DMS79 (cell line): ENCODE measurements around the gene ALPK3.

ENCODE experiments used
- DNase-seq: peaks from one replicate; lab custom pipeline; 2025; lab: John Stamatoyannopoulos, UW

Gene ALPK3

DNA sequence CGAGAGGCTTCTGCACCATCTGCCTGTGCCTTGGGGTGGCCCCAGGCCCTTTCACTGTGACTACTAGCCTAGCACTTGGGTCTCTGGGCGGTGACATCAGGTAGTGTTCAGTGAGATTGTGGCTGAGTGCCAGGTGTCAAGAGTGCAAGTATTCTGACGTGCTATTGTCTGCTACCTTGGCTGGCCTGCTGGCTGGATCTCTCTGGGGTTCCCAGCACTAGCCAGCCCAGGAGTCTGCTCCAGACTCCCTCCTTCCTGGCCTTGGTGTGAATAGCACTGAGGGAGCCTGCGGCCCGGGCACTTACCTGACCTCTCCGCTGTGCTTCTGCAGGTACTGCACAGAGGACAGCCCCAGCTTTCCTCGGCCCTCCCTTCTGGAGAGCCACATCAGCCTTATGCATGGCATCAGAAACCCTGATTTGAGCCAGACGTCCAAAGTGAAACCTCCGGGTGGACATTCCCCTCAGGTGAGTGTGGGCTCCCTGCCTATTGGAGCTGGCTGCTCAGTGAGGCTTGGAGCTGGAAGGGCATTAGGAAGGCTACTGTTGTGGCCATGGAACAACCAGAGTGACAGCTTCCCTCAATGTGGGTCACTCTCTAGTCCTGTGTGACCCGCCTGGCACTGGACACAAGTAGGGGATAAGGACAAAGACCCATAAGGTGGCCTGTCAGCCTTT lies 17.5 kb upstream of the ALPK3 start:
- no peak for DNase-seq

DNA sequence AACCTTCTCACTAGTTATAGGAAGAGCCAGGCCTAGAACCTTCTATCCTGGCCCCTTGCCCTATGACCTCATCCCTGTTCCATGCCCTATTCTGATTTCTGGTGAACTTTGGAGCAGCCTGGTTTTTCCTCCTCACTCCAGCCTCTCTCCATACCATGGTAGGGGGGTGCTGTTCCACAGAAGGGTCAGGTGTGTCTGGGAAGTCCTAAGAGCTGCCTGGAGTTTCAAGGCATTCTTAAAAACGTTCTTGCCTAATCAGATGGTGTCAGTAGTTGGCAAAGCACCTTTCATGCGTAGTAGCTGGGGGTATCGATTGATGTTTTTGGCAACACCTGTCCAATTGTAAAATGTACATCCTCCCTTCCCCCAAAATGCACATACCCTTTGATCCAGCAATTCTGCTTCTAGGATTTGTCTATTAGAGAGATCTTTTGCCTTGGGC lies 16.8 kb upstream of the ALPK3 start:
- DNase-seq, result no peak

DNA sequence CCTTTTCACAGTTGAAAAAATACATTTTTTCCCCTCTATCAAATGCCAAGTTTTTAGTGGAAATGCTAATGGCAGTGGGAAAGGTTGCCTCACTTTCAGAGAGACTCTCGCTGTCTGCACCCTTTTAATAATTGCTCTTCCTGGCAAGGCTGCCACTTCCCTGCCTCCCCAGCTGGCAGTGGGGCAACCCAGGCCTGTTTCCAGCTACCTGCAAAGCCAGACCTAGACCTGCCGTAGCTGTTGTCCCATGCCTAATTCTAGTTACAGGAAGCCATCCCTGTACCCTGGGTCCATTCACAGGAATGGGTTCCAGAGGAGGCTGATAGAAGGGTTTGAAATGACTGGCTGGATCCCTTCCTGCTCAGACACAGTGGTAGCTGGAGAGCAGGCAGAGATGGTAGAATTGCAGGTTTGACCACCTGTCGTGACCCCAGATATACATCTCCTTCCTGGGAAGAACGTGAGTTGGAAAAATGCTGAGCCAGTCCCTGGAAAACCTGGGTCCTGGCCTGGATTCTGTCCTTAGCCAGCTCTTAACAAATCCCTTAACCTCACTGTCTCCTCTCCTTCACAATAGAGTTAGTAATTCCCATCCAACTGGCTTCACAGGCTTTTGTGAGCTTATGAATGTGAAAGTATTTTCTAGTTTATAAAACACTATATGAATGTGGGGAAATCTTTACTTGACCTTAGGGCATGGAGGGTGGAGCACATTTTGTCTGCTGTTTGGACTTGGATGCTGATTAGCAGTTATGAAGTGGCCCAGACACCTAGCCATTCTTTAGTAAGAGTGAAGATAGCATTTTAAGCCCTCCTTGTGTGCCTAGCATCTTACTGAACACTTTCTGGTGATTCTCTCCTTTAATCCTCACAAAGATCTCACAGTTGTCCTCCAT lies 12.9 kb upstream of the ALPK3 start:
- DNase-seq, result no peak

DNA sequence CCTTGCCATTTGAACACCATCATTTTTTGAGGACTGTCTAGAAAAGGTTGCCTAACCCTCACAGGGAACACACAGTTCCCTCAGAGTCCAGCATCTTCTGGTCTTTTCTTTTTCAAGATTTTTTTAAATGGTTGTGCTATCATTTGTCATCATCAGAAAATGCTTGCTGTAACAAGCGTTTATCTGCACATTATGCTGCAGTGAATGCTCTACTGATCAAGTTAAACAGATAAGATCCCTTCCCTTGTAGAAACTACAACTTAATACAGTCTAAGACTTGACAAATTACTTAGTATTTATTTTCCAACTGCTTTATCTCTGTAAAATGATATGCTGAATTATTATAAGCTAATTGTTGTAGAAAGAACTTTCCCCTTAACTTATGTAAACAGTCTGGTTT lies 11.9 kb upstream of the ALPK3 start:
- no peak for DNase-seq

DNA sequence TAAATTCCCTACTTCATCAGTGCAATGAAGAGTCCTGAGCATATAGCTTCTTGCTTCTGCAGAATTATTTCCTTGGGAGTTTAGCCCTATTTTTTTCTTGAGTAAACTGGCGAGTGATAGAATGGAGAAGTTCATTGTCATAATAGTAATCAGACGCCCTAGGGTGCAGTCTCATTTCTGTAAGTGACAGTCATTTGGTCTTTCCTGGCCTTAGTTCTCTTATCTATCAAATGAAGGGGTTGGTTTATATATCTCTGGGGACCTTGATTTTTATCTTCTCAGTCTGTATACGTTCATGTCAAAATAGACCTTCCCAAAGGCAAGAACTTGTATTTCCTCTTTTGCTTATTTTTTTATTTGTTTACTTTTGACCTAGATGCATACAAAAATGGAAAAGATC lies 9.9 kb upstream of the ALPK3 start:
- DNase-seq, result no peak

DNA sequence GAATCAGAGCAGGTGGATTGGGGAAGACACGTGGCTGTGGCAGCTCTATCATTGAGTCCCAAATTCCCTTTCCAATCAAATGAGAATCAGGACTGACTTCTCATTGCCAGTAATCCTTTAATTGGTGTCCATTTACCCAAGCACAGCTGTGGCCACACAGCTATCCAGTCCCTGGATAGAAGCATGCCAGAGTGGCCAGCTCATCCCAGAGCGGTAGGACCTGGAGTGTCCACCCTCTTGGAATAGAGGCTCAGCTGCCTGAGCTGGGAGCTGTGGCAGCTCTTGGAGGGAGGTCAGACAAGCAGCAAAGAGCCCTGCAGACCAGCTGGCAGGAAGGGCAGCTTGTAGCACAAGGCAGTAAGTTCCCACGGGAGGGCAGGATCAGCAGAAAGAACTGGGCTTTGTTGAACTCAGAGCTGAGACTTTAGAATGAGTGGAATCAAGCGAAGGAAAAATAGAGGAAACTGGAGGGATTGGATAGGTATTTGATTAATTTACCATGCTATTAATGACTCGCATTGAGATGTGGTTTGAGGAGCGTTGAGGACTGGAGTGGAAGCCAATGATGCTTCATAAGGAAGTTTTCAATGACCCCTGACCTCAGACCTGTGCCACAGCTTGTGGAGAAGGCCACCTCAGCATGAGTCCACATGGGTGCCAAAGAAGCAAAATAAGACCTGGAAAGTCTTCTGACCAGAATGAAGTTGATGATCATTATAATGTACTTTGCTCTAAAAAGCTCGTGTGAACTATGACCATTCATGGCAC lies 6.9 kb upstream of the ALPK3 start:
- no peak for DNase-seq

DNA sequence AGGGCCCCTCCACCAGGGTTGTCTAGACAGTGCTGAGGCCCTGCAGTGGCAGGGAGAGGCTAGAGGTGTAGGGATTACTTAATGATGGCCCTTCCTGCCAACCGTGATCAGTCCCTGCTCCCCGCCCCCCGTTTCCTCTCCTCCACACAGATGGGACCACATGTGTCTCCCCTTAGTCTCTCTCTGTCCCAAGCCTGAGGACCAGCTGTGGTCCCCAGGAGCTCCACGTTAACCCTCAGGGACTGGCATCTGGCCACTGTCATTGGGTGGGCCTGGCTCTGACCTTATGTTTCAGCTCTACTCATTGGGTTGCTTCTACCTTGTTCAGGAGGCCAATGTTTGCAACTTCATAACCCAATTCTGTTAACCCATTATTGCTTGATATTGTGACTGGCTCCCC lies 6.0 kb upstream of the ALPK3 start:
- DNase-seq, result no peak

DNA sequence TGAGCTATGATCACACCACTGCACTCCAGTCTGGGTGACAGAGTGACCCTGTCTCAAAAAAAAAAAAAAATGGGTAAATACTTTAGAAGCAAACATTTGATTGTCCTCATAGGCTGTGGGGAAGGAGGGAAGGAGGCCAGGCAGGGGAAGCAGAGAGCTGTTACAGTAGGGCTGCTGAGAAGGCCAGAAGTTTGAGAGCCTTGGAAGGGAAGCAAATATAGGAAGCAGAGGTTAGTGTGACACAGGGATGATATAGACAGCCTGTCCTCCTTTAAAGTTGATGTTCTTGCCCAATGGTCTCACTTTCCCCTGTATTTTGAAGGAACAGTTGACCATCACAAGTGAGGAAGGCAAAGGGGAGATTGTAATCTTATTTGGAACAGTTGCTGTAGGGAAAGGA lies 5.3 kb upstream of the ALPK3 start:
- no peak for DNase-seq

DNA sequence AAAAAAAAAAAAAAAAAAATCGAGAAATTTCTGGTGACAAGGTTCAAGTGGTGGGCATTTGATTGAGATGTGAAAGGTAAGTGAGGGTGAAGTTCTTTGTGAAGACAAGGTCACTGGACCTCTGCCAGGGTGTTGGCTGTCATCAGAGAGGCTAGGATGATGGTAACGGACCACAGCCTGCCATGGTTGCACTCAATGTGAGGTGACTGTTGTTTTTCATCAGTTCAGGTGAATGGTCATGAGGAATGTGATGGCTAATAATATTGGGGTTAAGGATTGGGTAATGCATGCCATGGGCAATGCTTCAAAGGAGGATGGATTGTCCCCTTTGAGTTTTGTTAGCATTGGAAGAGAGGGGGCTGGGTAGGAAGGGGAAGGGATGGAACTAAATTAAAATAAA lies 4.3 kb upstream of the ALPK3 start:
- no peak for DNase-seq

DNA sequence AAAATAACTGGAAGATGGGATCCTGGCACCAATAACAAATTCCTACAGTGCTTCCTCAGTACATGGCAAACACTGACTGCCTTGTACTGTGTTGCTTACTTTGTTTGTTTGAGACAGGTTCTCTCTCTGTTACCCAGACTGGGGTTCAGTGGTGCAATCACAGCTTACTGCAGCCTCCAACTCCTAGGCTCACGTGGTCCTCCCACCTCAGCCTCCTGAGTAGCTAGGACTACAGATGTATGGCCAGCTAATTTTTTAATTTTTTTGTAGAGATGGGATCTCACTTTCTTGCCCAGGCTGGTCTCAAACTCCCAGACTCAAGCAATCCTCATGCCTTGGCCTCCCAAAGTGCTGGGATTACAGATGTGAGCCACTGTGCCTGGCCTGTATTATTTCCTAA lies 3.7 kb upstream of the ALPK3 start:
- DNase-seq, result no peak

DNA sequence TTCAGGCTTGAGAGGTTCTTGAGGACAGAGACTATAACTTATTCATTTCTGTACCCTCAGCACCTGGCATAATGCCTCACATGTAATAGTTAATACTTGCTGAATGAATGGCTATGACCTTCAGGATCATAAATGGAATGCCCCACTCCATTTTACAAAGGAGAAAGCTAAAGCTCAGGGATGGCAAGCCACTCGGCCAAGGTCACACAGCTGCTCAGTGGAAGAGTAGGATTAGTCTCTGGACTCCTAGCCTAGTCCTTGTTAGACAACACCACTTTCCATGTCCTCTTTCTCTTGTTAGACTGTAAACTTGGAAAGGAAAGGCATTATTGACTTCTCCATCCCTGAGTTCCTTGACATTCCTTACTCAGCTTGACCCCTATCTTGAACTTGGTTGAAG lies 3.2 kb upstream of the ALPK3 start:
- no peak for DNase-seq

DNA sequence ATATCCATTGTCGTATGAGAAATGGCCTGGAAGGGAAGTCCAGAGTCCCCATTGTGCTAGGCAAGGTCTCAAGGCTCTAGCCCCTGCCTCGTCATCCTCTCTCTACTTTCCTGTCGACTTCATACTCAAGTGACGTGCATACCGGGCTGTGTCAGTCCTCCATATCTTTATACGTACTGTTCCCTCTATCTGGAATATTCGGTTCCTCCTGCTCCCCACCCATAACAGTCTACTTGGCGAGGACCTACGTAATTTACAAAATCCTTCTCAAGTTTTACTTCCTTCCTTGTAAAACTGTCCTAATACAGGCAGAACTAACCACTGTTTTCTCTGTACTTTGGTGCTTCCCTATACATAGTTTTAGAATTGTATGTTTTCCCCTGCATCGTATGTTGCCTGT lies 2.2 kb upstream of the ALPK3 start:
- DNase-seq, result no peak

DNA sequence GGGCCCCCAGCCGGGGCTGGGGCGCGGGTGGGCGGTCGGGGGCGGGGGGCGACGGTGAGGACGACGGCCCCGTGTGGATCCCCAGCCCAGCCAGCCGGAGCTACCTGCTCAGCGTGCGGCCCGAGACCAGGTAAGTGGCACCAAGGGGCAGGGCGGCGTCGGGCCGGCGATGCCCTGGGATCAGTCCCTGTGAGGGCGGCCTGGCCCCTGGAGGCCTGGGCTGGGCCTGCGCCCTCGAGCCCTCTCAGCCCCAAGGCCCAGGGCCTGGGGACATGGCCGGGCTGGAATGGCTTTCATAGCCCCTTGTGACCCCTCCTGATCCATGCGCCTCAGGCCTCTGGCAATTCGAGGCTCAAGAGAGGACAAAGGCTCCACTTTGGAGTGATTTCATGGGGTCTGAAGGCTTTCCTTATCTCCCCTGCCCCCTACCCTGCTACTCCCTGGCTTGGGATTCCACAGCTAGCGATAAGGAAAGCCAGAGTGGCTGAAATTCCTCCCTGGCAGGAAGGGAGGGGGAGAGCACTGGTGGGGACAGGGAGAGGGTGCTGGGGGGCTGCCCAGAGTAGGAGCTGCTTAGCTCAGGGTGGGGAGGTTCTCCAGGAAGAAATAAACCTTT lies 418 bp downstream of the ALPK3 start:
- DNase-seq, result no peak

DNA sequence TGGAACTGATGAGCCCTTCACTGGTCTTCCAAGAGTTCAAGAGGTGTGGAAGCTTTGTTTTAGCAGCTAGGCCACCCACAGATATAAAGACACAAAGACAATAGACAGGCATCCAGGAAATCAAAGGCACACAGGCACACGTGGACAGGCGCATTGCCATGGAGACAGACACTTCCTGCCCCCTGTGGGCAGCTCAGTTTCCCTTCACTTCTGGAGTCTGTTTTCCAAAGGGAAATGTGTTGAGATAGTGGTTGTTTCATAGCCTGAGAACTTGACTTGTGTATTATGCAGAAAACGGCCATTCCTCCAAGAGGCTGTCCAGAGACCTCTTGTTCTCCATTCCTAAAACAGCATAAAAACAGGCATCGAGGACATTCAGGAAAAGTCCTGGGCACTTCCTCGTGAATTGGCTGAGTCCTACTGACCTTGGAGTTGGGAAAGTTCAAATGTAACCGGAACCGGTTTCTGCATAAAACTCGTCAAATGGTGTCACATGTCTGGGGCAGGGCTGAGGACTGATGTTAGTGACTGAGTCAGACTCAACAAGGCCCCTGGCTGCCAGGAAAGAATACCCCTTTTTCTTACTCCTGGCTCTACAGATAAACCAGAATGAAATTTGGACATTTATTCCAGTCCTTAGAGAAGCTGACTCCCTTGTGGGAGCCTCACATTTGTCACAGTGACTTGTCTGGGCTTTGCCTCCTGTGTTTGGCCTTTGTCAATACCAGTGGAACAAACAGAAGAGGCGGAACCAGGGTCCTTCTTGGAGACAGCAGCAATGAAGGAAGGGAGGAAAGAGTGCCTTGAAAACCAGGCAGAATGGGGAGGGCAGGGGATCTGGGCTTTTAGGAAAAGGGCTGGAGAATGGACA lies 1.3 kb downstream of the ALPK3 start:
- no peak for DNase-seq

DNA sequence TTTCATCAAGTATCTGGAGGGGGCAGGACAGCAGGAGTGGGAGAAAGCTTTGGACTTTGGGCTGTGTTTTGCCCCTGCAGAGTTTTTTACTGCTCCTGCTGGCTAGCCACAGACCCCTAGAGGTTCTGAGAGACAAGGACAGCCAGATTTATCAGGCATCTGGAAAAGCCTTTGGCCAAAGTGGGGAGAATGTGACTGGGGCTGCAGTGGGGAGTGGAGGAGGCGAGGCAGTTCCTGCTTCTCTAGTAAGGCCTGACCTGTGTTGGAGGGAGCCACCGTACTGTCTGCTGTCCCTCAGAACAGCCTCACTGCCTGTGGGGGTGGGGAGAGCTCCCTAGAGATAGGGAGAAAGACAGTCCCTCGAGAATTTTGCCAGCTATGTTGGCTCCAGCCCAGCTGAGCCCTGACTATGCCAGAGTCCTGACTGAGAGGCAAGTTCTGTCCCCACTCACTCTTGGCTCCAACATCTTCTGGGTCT lies 2.2 kb downstream of the ALPK3 start:
- DNase-seq, result no peak

DNA sequence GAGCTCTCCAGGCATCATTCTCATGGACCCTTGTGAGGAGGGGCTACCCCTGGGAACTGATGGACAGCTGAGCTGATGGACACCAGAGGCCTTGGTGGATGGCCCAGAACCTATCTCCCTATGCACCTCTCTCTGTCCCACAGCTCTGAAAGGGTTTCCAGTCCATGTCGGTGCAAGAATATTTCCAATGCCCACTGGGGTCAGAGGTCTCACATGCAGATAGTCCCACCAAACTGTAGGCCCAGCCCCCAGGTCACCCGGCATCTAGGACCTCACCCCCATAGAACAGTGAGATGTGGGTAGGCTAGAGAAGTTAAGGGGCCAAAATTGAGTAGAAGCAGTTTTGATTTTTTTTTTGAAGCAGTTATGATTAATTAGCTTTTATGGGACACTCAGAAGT lies 2.6 kb downstream of the ALPK3 start:
- DNase-seq, result no peak

DNA sequence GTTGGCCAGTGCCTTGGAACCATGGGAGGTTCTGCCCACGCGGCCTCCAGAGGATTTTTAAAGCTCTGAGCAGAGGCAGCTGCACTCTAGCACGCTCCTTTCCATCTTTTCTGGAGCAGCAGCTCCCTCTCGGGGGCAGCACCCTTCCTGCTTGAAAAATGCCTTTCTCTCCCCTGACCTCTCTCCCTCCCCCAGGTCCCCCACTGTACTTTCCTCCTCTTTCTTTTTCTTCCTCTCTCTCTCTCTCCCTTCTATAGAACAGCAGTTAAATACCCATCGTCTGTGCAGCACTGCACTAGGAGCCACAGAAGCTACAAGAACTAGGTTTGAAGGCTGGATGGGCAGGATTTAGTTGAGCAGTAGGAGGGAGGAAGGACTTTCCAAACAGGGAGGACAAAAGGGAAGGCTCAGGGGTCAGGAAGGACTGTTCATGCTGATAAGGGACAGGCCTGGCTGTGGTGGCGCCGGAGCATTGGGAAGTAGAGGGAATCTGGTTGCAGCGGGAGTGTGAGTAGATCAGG lies 4.4 kb downstream of the ALPK3 start:
- DNase-seq, result no peak

DNA sequence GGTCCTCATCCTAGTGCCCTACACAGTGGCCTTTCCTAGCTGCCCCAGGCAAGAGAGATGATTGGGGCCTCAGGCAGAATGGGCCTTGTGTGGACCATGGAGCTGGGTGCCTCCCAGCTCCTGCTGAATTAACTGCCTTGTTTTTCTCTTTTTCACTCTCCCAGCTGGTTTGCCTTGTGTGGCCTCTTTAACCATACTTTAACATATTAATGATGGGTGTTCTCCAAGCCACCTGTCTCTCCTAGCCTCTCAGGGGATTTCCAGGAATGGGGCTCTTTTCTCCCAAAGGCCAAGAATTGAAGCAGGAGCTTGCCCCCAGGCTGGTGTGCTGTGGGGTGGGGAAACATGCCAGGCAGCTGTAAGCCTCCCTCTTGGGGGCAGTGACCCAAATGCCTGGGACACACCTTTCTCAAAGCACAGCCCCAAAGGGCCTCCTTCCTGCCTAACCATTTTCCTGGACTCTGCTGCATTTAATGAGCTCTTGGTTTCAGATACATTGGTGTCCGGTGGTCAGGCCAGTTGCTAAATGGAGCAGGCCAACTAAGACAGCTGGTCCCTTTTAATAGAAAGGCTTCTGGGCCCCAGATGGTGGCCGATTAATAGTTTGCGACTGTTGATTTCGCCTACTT lies 5.6 kb downstream of the ALPK3 start:
- no peak for DNase-seq

DNA sequence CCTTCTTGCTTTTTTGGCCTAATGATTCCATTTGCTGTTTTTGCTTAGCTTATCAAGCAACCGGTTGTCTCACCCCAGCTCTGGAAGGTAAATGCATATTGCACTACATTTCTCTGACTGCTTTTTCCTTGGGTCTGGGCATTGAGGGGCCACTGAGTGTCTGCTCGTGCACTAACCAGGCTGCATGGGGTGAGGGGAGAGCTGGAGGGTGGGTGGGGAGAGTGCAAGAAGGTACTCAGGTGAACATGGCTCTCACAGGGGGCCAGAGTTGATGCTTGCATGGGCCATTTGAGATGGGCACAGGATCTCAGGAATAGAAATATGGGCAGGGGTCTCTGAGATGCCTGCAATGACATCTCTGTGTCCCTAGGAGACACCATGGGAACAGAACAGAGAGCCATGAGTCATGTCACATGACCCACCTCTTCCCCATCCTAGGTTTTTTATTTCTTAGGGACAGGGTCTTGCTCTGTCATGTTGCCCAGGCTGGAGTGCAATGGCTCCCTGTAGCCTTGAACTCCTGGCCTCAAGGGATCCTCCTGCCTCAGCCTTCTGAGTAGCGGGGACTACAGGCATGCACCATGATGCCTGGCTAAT lies 6.2 kb downstream of the ALPK3 start:
- no peak for DNase-seq
